ENCODE data around the gene CSPG5. TPM values are rescaled to one million over a fixed set of nuclear protein-coding genes. Genes with fewer than 3 reads are reported as not detected.

Gene CSPG5
- 1 to 10 TPM in 1 of 3 donors, under 1 TPM in 2; 0.11 to 2.1 (median 0.30) TPM for polyA plus RNA-seq

- WGBS, 3 donors, result 4 to 8% (median 5%) methylated on average over 71 to 120 of the region's 121 CpGs
- H3K27ac ChIP-seq (ENCODE audit: low read depth, low read length), result no peak within 1 kb of the TSS
These were observed at the start of gene CSPG5 for GRCh38 chr3:47578691-47579632. Gene CSPG5, minus strand, starts transcription at chr3:47578865. Its CDS starts 172 bp downstream, at chr3:47578693.

- 91 to 93% (median 92%) methylated on average over 6 of the region's 6 CpGs for WGBS, 3 donors
- H3K27ac ChIP-seq (ENCODE audit: low read depth, low read length), result no peak overlapping the region
These were observed 49.8 kb upstream of the CSPG5 start for GRCh38 chr3:47628426-47628825.

- H3K27ac ChIP-seq (ENCODE audit: low read depth, low read length), result no peak overlapping the region
- WGBS, 3 donors, result 85 to 93% (median 92%) methylated on average over 3 of the region's 3 CpGs
These were observed 44.2 kb upstream of the CSPG5 start for GRCh38 chr3:47622671-47623461.

- 70 to 82% (median 75%) methylated on average over 5 of the region's 5 CpGs for WGBS, 3 donors
- H3K27ac ChIP-seq (ENCODE audit: low read depth, low read length), result no peak overlapping the region
These were observed 38.7 kb upstream of the CSPG5 start for GRCh38 chr3:47617086-47618010.

- WGBS, 3 donors, result 95 to 96% (median 95%) methylated on average over 2 of the region's 2 CpGs
- H3K27ac ChIP-seq (ENCODE audit: low read depth, low read length), result no peak overlapping the region
These were observed 36.1 kb upstream of the CSPG5 start for GRCh38 chr3:47614788-47615187.

- 37 to 97% (median 93%) methylated on average over 4 of the region's 4 CpGs for WGBS, 3 donors
- H3K27ac ChIP-seq (ENCODE audit: low read depth, low read length), result no peak overlapping the region
These were observed 35.1 kb upstream of the CSPG5 start for GRCh38 chr3:47613722-47614121.

- H3K27ac ChIP-seq (ENCODE audit: low read depth, low read length), result no peak overlapping the region
- 79 to 100% (median 98%) methylated on average over 2 of the region's 2 CpGs for WGBS, 3 donors
These were observed 34.2 kb upstream of the CSPG5 start for GRCh38 chr3:47612879-47613278.

GRCh38 chr3:47612178-47612577, 33.5 kb upstream of the CSPG5 start:
- no peak overlapping the region for H3K27ac ChIP-seq (ENCODE audit: low read depth, low read length)

- H3K27ac ChIP-seq (ENCODE audit: low read depth, low read length), result no peak overlapping the region
These were observed 32.9 kb upstream of the CSPG5 start for GRCh38 chr3:47611576-47611975.

GRCh38 chr3:47610583-47610982, 31.9 kb upstream of the CSPG5 start:
- WGBS, 3 donors, result 91 to 95% (median 94%) methylated on average over 3 of the region's 3 CpGs
- H3K27ac ChIP-seq (ENCODE audit: low read depth, low read length), result no peak overlapping the region

More at GRCh38 chr3:47611576-47611975, 32.9 kb upstream of the CSPG5 start:
- WGBS, 3 donors, result 81 to 83% (median 81%) methylated on average over 2 of the region's 2 CpGs

GRCh38 chr3:47607335-47607734, 28.7 kb upstream of the CSPG5 start:
- H3K27ac ChIP-seq (ENCODE audit: low read depth, low read length), result no peak overlapping the region
- 94 to 98% (median 97%) methylated on average over 2 of the region's 2 CpGs for WGBS, 3 donors

- 95 to 97% (median 96%) methylated on average over 5 of the region's 5 CpGs for WGBS, 3 donors
- no peak overlapping the region for H3K27ac ChIP-seq (ENCODE audit: low read depth, low read length)
These were observed 27.5 kb upstream of the CSPG5 start for GRCh38 chr3:47606165-47606564.

GRCh38 chr3:47605652-47606051, 27.0 kb upstream of the CSPG5 start:
- WGBS, 3 donors, result 44 to 75% (median 57%) methylated on average over 2 of the region's 2 CpGs
- H3K27ac ChIP-seq (ENCODE audit: low read depth, low read length), result no peak overlapping the region

GRCh38 chr3:47604145-47604544, 25.5 kb upstream of the CSPG5 start:
- 74 to 88% (median 84%) methylated on average over 2 of the region's 2 CpGs for WGBS, 3 donors
- no peak overlapping the region for H3K27ac ChIP-seq (ENCODE audit: low read depth, low read length)

- H3K27ac ChIP-seq (ENCODE audit: low read depth, low read length), result no peak overlapping the region
These were observed 24.7 kb upstream of the CSPG5 start for GRCh38 chr3:47603332-47603731.

- WGBS, 3 donors, result 77 to 94% (median 86%) methylated on average over 3 of the region's 3 CpGs
- H3K27ac ChIP-seq (ENCODE audit: low read depth, low read length), result no peak overlapping the region
These were observed 22.6 kb upstream of the CSPG5 start for GRCh38 chr3:47601281-47601680.

- H3K27ac ChIP-seq (ENCODE audit: low read depth, low read length), result no peak overlapping the region
- 76 to 82% (median 77%) methylated on average over 3 of the region's 3 CpGs for WGBS, 3 donors
These were observed 16.1 kb upstream of the CSPG5 start for GRCh38 chr3:47594792-47595191.

GRCh38 chr3:47592066-47592795, 13.6 kb upstream of the CSPG5 start:
- 88 to 91% (median 90%) methylated on average over 4 of the region's 4 CpGs for WGBS, 3 donors
- H3K27ac ChIP-seq (ENCODE audit: low read depth, low read length), result no peak overlapping the region

All from adipose tissue (tissue), 3 donors.